Lower lobe of right lung (tissue), 2 donors: ENCODE measurements around the gene GPR15LG. TPM values are rescaled to one million over a fixed set of nuclear protein-coding genes. Genes with fewer than 3 reads are reported as not detected.

ENCODE experiments used
- ATAC-seq, 2 donors: fragments of 200-7000 bp; cut with Tn5 transposase; one replicate each; pipeline ENCODE4 v1.9.1; 2020 to 2022; ENCODE audit warnings: mild to moderate bottlenecking in 2 of 2, moderate library complexity in 2 of 2
- DNase-seq: peaks from one replicate; pipeline ENCODE4 v3.0.0-alpha.2; 2020
- H3K27ac ChIP-seq: fragments of 200-600 bp; one replicate; pipeline ENCODE4 v1.8.0; 2022
- H3K27me3 ChIP-seq: fragments of 200-600 bp; one replicate; pipeline ENCODE4 v1.8.0; 2022; ENCODE audit warnings: low read depth
- H3K36me3 ChIP-seq: fragments of 200-600 bp; one replicate; pipeline ENCODE4 v1.8.0; 2022; ENCODE audit warnings: mild to moderate bottlenecking
- H3K4me1 ChIP-seq: fragments of 200-600 bp; one replicate; pipeline ENCODE4 v1.8.0; 2022
- H3K4me3 ChIP-seq: fragments of 200-600 bp; one replicate; pipeline ENCODE4 v1.8.0; 2022; ENCODE audit warnings: mild to moderate bottlenecking
- H3K9me3 ChIP-seq: fragments of 200-600 bp; one replicate; pipeline ENCODE4 v1.8.0; 2022
- CTCF ChIP-seq: fragments of 200-600 bp; IDR thresholded peaks from one replicate; pipeline ENCODE4 v1.8.0; 2022; ENCODE audit warnings: antibody characterized with exemption, mild to moderate bottlenecking
- intact Hi-C: fragments of 100-400 bp; cut with DNase I; formaldehyde crosslinking; loops from one replicate; pipeline ENCODE4 v1.11.0; 2022
- total RNA-seq: library from RNA; stranded (reverse); fragmentation: NEBNext Ultra II Directional; extraction: Animal tissue kit (Norgen Biotek cat#: 25700); gene quantifications from one replicate; pipeline ENCODE4 v1.2.1, GENCODE V29; 2021
- donor health status: DM: no; HTN: yes; CAD: no; lungs with severe emphysema.

GPR15LG gene
- total RNA-seq, 1 donor from 2014 or later = not detected

- ATAC-seq (peak in 1 of 2 donors; percentile 37), DNase-seq (no peak)
- no peak overlapping the region for H3K4me3 ChIP-seq
- intact Hi-C loops = no loop called here
- H3K36me3 ChIP-seq = no peaks in the 10 kb centered on the region
- no peak overlapping the region for H3K27ac ChIP-seq
- H3K27me3 ChIP-seq = no peaks in the 10 kb centered on the region
- H3K4me1 ChIP-seq = no peaks in the 10 kb centered on the region
- H3K9me3 ChIP-seq = no peaks in the 10 kb centered on the region
- TF ChIP-seq CTCF = peak; percentile 23
Observed at GRCh38 chr10:84214612-84215235, 41.1 kb downstream of the GPR15LG start.

- DNase-seq = no peak
- no peaks in the 10 kb centered on the region for H3K4me1 ChIP-seq
- TF ChIP-seq CTCF = no peak
- H3K4me3 ChIP-seq = no peak overlapping the region
- no peaks in the 10 kb centered on the region for H3K27me3 ChIP-seq
- ATAC-seq = no peak
- no peaks in the 10 kb centered on the region for H3K36me3 ChIP-seq
- no peaks in the 10 kb centered on the region for H3K9me3 ChIP-seq
- intact Hi-C loops = no loop called here
- H3K27ac ChIP-seq = no peak overlapping the region
Observed at GRCh38 chr10:84216834-84217233, 43.2 kb downstream of the GPR15LG start.

GRCh38 chr10:84217746-84218145 lies 44.1 kb downstream of the GPR15LG start:
- Histone ChIP-seq H3K27me3 (peaks cover 7% of the 10 kb centered on the region), H3K4me1 (no peaks in the 10 kb centered on the region), H3K9me3 (no peaks in the 10 kb centered on the region), H3K4me3 (no peak overlapping the region), H3K36me3 (no peaks in the 10 kb centered on the region), H3K27ac (no peak overlapping the region)
- TF ChIP-seq CTCF = no peak
- DNase-seq = no peak
- no peak for ATAC-seq
- intact Hi-C loops = no loop called here

- H3K27me3 ChIP-seq = peaks cover 7% of the 10 kb centered on the region
- TF ChIP-seq CTCF = no peak
Observed at GRCh38 chr10:84221916-84222315, 48.3 kb downstream of the GPR15LG start.

GRCh38 chr10:84224411-84225028 lies 50.9 kb downstream of the GPR15LG start:
- Histone ChIP-seq H3K27me3 (peaks cover 7% of the 10 kb centered on the region), H3K4me1 (no peaks in the 10 kb centered on the region), H3K36me3 (no peaks in the 10 kb centered on the region), H3K9me3 (no peaks in the 10 kb centered on the region), H3K4me3 (no peak overlapping the region), H3K27ac (no peak overlapping the region)
- TF ChIP-seq CTCF = no peak
- no peak for ATAC-seq
- DNase-seq = no peak
- intact Hi-C loops = no loop called here

More at GRCh38 chr10:84221916-84222315, 48.3 kb downstream of the GPR15LG start:
- H3K4me3 ChIP-seq = no peak overlapping the region
- intact Hi-C loops = no loop called here
- H3K4me1 ChIP-seq = no peaks in the 10 kb centered on the region
- DNase-seq (no peak), ATAC-seq (no peak)
- H3K9me3 ChIP-seq = no peaks in the 10 kb centered on the region
- no peaks in the 10 kb centered on the region for H3K36me3 ChIP-seq
- no peak overlapping the region for H3K27ac ChIP-seq
